ENCODE results near the gene PELO.
"Not testable (repeated sequence)": the region's sequence is repeated elsewhere in the genome, so short reads cannot be mapped to it uniquely, and the experiment has no call there.

The PELO gene, protein sequence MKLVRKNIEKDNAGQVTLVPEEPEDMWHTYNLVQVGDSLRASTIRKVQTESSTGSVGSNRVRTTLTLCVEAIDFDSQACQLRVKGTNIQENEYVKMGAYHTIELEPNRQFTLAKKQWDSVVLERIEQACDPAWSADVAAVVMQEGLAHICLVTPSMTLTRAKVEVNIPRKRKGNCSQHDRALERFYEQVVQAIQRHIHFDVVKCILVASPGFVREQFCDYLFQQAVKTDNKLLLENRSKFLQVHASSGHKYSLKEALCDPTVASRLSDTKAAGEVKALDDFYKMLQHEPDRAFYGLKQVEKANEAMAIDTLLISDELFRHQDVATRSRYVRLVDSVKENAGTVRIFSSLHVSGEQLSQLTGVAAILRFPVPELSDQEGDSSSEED

DNA sequence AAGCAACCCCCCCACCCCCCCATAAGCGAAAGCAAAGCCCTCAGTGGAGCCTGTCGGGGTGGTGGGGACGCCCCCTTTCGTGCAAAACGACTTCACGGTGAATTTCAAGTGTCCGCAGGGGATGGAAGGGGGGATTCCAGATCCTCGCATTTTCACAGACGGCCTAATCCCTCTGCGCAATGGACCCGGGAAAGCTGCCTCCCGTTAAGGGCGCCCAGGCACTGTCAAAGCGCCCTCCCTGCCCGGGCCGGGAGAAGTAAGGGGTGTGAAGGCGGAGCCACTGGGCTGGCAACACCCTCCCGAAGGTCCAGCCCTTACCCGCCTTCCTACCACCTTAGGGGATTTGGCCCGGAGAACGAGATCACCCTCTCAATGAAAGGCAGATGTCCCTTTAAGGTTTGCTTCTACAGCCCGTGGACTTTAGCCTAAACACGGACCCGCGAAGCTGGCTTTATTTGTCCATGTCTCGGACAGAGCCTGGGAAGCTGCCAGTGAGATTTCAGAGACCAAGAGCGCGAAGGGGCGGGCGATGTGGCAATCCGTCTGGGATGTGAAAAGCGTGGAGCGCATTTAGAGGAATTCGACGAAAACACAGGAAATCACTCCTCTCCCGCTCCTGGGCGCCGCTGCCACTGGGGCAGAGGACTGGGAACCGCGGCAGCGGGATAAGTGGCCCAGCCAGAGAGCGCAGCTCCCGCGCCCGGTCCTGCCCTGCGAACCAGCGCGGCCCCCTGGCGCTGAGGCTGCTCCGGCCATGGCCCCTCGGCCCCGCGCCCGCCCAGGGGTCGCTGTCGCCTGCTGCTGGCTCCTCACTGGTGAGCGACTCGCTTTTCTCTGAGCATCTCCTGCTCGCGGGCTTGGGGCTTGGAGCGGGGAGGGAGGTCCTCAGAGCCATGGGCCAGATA, at the start of gene PELO, which contains the start of gene ITGA1:
PELO (plus strand) TSS at position 317 of the 905 bp plus-strand sequence. CDS start 12,479 bp downstream, outside the sequence.
ITGA1 (plus strand) TSS at position 317 of the 905 bp plus-strand sequence; CDS start at position 755, 438 bp downstream.
- peak; percentile 53 for DNase-seq (ENCODE audit: low spot score)

DNA sequence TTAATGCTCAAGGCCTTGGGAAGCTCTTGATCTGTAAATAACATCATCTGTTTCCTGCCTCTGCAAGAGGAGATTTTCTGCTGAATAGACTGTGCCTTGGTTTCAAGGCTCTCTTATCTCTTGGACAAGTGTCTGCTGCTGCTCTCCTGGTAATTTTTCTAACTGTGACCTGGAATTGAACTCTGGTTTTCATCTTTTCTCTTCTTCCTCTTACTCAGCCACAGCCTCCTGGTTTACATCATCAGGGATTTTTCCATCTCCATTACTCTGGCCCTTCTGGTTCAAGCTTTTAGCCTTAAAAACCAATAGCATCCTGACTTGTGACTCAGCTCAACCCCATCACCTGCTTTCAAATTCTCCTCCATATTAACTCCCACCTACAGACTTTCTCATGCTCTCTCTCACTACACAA, 49.6 kb upstream of the PELO start:
- DNase-seq (ENCODE audit: low spot score) = no peak

DNA sequence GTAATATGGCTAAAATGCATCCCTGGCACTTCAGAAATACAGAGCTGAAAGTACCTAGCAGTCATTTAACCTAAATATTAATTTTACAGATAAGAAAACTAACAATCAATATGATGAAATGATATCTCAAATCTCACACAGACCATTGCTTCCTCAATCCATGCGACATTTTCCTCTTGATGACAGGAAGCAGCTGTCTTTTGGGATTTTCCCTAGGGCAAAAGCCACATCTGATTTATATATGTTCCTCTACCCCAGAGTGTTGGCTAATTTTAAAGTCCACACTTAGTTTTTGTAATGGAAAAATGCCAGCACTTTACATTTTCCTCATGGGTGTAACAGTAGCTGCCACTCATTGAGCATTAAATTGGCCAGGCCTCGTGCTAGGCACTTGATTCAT, 47.7 kb upstream of the PELO start:
- DNase-seq (ENCODE audit: low spot score) = no peak

DNA sequence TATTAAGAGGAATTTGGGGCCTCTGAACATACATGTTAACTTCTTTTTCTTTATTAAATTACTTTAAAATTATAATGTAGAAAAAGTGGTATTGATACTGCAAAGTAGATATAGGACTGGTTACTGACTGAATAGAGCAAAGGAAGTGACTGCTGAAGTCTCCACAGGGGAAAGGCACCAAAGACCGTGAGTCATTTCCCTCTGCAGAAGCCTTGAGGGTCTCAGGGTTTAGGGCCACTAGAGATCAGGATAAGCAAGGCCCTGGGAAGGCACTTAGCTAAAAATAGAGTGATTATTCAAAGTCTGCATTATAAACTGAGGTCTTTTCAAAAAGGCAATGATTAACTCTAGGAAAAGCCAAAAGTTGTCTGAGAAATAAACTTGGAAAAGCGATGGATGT, 44.7 kb upstream of the PELO start:
- no peak for DNase-seq (ENCODE audit: low spot score)

DNA sequence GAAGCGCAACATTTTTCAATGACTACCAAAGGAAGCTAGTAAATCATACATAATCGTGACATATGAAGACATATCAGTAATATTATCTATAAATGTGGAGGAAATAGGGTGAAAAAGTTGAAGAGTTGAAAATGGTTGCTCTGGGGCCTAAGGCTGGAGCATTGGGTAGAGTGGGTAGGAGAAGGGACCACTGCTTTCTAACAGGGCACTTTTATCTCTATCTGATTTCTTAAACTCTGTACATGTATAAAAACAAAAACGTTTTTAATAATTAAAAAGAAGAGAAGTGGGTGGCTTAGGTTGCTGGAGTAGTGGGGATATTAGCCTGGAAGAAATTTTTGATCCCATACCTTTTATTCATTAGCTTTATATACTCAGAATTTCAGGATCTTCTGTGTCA, 44.2 kb upstream of the PELO start:
- DNase-seq (ENCODE audit: low spot score) = no peak

DNA sequence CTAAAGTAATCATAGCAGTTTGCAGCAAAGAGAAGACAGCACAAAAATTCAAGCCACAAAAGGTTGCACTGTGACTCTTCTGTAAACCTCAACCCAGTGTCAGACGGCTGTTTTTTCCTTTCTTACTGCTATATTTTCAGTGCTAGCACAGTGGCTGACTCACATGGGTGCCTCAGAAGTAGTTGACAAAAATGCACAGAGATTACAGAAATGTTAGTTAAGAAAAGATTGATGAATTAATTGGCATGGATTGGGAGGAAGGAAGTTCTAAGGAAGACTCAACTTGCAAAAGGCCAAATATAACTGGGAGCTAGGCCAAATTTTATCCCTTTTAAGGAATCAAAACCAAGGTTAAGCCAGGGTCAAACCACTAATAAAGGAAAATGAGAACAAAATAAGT, 43.7 kb upstream of the PELO start:
- no peak for DNase-seq (ENCODE audit: low spot score)

DNA sequence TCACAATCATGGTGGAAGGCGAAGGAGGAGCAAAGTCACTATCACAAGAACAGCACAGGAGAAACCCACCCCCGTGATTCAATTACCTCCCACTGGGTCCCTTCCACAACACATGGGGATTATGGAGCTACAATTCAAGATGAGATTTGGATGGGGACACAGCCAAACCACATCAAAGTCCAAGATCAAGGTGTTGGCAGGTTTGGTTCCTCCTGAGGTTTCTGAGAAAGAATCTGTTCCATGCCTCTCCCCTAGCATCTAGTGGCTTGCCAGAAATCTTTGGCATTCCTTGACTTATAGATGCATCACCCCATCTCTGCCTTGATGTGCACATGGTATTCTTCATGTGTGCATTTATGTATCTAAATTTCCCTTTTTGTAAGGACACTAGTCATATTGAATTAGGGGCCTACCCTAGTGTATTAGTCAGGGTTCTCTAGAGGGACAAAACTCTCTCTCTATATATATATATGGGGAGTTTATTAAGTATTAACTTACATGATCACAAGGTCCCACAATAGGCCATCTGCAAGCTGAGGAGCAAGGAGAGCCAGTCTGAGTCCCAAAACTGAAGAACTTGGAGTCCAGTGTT, 42.8 kb upstream of the PELO start:
- not testable (repeated sequence) for DNase-seq (ENCODE audit: low spot score)

DNA sequence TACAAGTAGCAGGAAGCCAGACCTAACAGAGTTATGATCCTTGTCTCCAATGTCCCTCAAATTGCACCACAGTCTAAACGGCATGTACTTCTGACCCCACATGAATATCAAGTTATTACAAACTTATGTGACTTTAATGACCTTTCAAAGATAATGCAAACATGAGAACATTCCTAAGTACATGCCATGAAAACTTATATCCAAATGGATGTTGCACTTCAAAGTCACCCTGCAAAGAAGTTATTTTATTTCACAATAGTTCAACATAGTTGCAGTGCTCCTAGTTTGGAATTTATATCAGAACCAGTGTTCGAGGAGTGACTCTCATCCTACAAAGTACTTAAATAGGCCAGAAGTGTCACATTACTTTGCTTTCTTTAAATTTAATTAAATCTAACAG, 41.2 kb upstream of the PELO start:
- DNase-seq (ENCODE audit: low spot score) = no peak

DNA sequence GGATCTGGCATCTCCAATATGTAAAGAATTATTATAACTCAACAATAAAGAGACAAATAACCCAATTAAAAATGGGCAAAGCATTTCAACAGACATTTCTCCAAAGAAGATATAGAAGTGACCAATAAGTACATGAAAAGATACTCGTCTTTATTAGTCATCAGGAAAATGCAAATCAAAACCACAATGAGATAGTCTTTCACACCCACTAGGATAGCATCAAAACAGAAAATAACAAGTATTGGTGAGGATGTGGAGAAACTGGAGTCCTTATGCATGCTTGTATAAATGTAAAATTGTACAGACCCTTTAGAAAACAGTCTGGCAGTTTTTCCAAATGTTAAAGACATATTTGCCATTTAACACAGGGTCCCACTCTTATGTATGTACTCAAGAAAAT, 39.1 kb upstream of the PELO start:
- no peak for DNase-seq (ENCODE audit: low spot score)

DNA sequence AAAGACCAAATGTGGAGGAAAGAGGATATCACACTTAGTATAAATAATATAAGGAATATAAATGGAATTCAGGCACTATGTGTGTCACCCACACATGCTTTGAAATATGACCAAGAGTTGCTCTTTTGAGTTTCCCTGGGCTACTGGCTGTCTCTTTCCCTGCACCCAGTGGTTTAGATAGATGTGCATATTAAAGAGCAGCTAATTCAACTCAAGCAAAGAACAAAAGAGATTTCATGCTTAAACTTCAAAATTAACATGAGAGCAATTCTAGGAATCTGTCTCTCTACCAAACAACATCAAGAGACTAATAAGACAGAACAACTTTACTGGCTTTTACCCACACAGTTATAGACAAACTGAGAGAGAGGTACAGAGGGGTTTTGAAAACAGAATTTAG, 38.0 kb upstream of the PELO start:
- no peak for DNase-seq (ENCODE audit: low spot score)

DNA sequence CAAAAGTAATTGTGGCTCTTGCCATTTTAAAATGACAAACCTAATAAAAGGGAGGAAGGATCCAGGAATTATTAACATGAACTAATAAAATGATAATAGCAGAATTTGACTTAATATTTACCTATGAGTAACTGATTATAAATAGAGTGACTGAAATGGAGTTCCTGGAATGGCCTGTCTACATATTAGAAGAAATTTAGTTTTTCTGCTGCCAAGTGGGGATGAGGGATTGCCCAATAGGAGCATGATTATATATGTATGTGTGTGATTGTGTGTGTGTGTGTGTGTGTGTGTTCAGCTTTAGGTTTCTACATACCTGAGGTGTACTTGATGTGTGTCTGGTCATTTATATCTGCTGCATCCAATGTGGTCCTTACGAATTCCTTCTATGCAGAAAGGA, 36.6 kb upstream of the PELO start:
- DNase-seq (ENCODE audit: low spot score) = no peak

DNA sequence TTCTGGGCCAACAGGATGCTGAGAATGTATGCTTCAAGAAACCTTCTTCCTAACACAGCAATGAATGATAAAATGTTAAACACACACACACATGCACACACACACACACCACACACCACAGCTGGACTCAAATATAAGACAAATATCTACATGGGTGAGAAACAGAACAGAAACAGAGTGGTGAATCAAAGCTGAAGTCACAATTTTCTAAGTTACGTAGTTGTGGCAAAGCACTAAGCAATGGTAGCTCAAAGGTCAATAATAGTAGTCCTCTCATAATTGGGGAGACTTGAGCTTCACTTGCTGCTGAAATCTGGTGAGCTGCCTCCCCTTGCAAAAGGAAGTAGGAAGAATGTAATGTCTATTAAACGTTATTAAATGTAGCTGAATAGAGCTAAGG, 33.7 kb upstream of the PELO start:
- DNase-seq (ENCODE audit: low spot score) = no peak

DNA sequence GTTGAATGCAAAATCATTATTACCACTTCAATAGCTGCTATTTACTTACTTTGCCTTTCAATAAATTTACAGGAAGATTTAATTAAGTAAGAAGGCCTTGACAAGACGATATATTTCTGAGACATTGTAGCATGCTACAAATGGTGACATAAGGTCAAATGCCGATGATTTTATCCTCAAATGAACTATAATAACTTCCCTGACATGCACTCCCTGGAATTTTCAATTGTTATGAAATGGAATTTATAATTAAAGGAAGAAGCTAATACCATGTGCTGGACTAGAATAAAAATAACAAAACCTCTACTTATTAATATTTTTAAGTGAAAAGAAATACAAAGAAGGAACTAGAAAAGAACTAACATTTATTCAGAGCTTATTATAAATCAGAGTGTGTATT, 30.2 kb upstream of the PELO start:
- DNase-seq (ENCODE audit: low spot score) = no peak

DNA sequence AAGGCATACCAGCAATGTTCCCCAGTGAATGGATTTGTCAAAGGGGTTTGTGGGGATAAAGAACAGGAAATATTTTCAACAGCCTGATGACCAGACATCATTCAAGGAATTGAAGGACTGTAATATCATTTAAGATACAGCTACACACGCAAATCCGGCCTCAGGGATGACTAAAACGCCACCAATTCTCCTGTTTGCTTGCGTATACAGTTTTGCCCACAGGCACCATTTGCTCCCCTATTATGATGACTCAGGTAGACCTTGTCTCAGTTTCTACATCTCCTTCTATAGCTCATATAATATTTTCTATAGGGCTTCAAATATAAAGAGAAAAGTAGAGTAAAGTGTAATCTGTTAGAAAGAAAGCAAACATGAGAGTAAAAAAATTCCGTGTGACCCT, 29.7 kb upstream of the PELO start:
- DNase-seq (ENCODE audit: low spot score) = no peak

DNA sequence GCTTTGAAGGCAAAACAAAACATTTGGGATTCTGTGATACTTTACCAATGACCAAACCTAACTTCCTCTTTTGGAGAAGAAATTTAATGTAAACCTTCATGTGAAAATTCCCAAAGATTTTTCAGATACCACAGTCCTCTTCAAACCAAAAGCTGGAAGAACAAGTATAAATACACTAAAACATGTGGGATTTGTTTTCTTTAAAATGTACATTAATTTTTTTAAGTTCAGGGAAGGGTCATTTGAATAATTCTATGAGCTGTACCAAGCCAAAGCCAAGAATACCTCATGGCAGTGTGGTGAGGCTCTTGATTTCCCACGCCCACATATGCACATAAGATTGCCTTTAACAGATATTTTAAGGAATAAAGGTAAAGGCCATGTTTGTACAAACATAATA, 28.4 kb upstream of the PELO start:
- DNase-seq (ENCODE audit: low spot score) = no peak

DNA sequence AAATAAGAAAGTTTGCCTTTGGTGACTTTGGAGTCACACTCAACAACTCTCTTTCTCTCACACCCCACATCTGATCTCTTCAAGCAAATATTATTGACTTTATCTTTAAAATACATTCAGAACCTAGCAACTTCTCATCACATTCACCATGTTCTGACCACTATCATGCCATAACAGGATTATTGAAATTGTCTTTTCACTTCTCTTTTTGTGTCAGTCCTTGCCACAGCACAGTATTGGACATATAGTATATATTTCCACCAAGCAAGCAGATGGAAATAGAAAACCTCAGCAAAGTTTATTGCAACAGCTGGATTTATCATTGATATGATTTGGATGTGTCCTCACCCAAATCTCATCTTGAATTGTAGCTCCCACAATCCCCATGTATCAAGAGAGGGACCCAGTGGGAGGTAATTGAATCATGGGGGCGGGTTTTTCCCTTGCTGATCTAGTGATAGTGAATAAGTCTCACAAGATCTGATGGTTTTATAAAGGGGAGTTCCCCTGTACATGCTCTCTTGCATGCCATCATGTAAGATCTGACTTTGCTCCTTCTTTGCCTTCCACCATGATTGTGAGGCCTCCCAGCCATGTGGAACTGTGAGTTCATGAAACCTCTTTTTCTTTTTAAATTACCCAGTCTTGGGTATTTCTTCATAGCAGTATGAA, 26.9 kb upstream of the PELO start:
- no peak for DNase-seq (ENCODE audit: low spot score)

DNA sequence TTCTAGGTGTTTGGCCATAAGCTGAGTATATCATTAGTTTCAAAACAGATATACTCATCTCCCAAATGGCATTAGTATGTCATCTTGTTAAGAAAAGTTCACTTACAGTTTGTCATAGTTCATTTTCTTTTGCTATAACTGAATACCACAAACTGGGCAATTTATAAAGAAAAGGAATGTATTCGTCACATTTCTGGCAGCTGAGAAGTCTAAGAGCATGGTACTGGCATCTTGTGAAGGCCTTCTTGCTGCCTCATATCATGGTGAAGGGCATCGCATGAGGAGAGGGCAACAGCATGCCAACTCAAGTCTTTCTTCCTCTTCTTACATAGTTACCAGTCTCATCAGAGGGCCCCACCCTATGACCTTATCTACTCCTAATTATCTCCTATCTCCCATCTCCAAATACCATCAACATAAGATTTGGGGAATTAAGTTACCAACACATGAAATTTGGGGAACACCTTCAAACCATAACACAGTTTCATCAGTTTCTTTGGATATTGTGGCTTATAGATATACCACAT, 20.4 kb upstream of the PELO start:
- no peak for DNase-seq (ENCODE audit: low spot score)

DNA sequence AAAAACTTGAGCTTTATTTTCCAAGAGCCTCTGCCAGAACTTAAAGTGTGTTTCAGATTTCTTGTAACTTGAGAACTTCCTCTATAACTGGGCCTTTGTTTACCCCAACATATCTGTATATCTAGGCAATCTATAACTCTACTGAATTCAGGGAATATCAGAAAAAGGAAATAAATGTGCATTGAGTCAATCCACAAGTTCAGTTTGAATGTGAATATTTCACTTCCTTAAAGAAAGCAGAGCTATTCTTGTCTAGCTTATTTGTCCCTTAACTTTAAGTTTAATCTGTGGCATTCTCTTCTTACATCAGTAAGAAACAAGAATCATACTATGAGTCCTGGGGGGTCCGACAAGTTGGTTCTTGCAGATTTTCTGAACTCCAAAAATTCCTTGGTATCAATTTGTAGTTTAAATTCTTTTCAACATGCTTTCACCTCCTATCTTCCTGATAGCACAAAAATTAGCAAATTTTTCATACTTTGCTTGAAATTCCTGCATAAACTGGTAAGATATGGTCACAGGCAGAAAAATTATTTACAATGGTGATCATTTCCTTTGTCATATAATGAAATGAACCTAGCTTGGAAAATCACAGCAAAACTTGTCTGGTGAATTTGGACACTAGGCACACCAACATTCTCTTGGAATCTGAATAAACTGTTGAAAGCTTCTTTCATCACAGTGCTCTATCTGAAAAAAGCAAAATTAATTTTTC, 19.8 kb upstream of the PELO start:
- DNase-seq (ENCODE audit: low spot score) = no peak

DNA sequence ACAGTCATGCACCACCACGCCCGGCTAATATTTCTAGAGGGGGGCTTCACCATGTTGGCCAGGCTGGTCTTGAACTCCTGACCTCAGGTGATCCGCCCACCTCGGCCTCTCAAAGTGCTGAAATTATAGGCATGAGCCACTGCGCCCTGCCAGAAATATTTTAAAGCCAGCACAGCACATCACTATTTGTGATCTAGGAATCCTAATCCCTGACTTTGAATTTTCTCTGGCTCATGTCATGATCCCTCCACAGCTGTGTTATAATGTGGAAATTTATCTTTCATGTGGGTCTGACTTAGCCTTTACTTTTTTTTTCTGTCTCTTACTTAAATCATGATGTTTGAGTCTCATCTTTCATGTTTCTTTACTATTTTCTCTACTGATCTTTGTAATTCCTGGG, 18.7 kb upstream of the PELO start:
- no peak for DNase-seq (ENCODE audit: low spot score)

DNA sequence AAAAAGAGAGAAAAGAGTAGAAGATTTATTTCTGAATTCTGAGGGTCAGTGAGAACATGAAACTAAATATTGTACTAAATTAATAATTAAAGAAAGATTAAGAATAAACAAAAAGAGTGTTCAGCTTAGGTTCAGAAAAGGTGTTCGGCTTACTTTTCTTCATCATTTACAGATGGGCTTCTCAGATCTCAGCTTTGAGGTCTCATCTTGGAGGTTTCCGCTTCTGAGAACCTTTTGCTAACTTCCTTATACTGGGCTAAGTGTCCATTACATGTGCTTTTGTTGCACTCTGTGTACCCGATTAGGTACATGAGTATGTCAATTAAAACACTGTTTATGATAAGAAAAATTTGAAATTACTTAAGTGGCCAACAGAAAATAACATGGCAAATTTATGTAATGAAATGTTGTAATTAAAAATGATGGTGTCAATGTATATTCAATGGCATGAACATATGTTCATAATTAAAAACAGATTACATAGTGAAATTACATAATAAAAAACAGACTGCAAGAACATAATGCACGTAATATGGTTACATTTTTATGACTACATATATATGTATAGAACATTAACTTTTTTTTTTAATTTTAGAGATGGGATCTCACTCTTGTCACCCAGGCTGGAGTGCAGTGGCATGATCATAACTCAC, 17.3 kb upstream of the PELO start:
- no peak for DNase-seq (ENCODE audit: low spot score)
